GM18526 (cell line): ENCODE measurements around the gene ZC3H7B.
A peak's percentile ranks its signal among the peaks of the same experiment; 100 is the strongest.

ENCODE experiments used
- POLR2A ChIP-seq: IDR thresholded peaks from 3 replicates; pipeline ENCODE4 v1.6.1; 2011; ENCODE audit not compliant: insufficient read length; ENCODE audit errors: extremely low read depth

ZC3H7B gene

DNA sequence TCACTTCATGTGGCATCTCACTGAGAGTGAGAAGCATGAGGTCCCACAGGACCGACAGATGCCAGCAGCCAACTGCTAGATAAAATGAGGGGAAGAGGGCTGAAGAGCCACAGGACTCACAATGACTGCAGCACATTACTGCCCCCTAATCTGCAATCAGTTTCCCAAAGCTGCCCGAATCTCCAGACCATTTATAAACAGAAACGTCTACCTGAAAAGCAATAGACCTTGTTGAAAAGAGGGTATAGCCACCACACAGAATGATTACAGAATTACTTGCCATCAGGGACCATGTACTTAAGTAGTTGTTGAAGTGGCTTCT lies 68.1 kb downstream of the ZC3H7B start:
- TF ChIP-seq POLR2A: no peak

DNA sequence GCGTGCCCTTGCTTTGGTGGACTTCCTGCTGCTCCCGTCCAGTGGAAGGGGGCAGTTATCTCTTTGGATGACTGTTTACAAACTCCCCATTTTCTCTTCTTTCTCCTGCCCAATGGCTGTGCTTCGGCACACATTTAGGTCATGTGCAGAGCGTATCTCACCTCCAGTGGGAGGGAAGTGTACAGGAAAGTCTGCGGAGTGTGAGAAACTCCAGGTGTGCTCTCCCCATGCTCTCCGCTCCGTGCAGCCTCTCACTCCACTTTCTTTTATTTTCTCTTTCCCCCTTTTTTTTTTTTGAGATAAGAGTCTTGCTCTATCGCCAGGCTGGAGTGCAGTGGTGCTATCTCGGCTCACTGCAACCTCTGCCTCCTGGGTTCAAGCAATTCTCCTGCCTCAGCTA lies 68.5 kb downstream of the ZC3H7B start:
- TF ChIP-seq POLR2A: no peak

DNA sequence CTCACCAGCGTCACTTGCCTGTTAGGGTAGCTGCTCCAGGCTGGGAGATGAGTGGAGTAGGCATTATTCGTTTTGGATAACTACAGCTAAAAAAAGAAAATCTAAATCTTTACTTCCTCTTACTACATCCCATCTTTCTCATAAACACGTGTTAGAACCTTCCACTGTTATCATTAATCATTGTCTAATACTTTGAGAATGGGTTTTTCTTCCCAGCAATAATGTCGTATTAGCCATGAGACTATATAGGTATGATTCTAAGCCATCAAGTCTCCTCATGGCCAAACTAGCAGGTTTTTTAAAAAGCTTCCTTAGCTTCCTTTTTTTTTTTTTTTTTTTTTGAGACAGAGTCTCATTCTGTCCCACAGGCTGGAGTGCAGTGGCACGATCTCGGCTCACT lies 76.5 kb downstream of the ZC3H7B start:
- no peak for TF ChIP-seq POLR2A

DNA sequence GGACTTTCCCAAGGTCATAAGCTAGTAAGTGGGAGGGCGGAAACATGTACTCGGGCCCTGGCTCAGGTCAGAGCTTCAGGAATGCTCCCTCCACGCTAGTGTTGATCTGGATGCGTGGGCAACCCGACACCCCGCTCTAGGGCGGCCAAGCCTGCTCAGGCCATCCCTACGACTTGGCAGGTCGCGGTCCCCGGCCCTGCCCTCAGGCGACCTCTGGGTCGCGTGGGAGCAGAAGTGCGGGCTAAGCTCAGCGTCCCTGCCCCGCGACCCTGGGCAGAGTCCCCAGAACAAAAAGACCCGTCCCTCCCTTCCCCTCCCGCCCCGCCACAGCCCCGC lies 79.6 kb downstream of the ZC3H7B start:
- TF ChIP-seq POLR2A: peak; percentile 40

DNA sequence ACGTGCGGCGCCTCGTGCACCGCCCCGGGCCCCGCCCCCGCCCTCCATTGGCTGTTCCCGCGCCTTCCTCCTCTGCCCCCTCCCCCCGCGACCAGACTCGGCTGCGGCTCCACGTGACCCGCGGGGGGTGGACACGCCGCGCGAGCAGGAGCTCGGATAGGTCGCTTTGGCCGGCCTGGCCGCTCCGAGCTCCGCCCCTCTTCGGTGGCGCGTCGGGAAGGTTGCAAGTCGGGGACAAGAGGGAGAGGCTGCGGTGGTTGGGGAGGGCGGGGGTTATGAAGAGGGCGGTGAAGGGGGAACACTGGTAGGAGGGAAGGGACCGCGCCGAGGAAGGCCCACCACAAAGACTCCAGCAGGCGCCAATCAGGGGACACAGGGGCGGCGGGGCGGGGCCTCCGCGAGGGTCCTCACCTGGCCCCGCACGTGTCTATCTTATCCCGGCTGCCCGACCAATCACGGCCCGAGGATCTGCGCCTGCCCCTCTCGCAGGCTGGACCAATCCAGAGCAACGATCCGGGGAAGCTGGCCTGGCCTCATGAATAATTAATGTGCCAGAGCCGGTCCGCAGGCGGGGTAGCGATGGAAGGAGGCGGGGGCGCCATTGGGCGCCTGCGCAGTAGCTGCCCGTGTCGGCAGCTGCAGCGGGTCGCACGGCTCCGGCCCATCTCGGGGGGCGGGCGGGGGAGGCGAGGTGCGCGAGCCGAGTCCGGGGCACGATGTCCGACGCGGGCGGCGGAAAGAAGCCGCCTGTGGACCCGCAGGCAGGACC lies 80.2 kb downstream of the ZC3H7B start, which contains the start of gene TEF:
Gene TEF, plus strand, starts transcription at position 614 of the 769 bp plus-strand sequence. Its CDS starts 103 bp downstream, at position 717.
- peak; percentile 12 for TF ChIP-seq POLR2A

DNA sequence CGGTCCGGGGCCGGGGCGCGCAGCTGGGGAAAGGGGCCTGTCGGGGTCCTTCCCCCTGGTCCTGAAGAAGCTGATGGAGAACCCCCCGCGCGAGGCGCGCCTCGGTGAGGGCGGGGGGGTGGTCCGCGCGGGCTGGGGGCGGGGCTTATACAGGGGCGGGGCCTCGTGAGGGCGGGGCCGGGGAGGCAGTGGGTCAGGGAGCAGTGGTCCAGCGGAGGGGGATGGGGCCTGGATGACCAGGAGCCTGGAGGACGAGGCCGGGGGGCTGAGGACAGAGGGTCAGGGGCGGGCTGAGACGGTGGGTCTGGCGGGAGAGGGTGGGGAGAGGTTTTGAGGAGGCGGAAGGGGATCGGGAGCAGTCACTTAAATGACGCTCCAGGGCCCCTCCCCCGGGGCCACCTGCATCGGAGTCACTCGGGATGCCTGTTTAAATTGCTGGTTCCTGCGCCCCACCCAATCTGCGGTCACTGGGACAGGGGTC lies 80.8 kb downstream of the ZC3H7B start:
- TF ChIP-seq POLR2A: peak; percentile 0

DNA sequence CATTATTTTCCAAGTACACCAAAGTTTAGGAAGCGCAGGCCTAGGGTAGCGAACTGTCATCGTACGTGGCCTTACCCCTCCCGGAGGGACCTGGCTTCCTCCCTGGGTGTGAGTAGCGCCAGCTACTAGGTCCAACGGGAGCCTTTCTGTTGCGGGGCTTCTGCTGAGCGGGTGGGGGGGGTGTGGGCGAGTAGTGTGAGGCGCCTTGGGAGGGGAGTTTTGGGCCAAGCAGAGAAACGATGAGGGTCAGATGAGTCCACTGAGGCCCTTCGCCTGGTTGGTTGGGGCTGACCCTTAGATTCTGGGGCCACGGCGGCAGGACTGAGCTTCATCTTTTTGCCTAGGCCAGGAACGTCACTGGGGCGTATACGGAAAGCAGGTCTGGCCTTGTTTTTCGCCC lies 81.3 kb downstream of the ZC3H7B start:
- no peak for TF ChIP-seq POLR2A

DNA sequence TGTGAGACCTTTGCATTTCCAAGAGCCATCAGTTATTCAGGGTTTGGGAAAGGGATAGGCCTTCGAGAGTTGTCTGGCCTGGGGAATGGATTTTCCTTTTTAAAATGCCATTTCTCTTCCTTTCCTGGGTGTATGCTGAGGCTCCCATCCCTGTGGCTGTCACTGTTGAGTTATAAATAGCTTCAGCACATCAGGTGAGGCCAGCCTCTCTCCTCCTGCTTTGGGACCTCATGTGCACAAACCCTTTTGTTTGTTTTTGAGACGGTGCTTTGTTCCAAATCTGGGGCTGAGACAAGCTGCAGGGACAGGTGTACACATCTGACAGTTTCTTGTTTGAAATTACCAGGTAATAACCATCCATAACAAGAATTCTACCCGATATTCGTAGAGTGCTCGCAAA lies 81.8 kb downstream of the ZC3H7B start:
- TF ChIP-seq POLR2A: no peak

DNA sequence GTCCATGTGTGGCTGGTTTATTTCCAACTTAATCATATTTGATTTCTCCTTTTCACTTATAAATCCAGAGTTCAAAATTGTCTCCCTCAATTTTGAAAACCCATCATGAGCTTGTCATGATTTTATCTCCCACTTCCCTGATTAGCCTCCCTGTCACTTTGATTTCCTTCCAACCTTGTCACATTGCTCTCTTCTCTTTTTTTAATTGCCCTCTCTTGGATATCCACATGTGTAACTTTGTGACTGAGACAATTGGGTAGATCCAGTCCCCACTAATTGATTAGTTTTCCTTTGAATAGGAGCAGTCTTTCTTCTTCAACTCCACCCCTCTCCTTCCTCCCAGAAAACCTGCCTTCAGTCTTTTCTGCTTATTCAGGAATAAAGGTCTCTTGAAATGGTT lies 82.8 kb downstream of the ZC3H7B start:
- TF ChIP-seq POLR2A: no peak

DNA sequence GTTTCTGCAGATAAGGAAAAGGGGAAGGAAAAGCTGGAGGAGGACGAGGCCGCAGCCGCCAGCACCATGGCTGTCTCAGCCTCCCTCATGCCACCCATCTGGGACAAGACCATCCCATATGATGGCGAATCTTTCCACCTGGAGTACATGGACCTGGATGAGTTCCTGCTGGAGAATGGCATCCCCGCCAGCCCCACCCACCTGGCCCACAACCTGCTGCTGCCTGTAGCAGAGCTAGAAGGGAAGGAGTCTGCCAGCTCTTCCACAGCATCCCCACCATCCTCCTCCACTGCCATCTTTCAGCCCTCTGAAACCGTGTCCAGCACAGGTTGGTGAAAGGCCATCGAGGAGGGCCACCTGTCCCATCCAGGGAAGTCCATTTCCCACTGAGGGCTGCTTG lies 86.0 kb downstream of the ZC3H7B start:
- no peak for TF ChIP-seq POLR2A

DNA sequence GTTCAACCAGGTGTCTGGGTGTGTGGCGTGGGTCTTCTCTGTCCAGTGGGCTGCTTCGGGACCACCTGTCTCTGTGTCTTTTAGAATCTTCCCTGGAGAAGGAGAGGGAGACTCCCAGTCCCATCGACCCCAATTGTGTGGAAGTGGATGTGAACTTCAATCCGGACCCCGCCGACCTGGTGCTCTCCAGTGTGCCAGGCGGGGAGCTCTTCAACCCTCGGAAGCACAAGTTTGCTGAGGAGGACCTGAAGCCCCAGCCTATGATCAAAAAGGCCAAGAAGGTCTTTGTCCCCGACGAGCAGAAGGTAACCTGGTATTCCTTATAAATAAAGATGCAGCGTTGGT lies 92.7 kb downstream of the ZC3H7B start:
- TF ChIP-seq POLR2A: no peak

DNA sequence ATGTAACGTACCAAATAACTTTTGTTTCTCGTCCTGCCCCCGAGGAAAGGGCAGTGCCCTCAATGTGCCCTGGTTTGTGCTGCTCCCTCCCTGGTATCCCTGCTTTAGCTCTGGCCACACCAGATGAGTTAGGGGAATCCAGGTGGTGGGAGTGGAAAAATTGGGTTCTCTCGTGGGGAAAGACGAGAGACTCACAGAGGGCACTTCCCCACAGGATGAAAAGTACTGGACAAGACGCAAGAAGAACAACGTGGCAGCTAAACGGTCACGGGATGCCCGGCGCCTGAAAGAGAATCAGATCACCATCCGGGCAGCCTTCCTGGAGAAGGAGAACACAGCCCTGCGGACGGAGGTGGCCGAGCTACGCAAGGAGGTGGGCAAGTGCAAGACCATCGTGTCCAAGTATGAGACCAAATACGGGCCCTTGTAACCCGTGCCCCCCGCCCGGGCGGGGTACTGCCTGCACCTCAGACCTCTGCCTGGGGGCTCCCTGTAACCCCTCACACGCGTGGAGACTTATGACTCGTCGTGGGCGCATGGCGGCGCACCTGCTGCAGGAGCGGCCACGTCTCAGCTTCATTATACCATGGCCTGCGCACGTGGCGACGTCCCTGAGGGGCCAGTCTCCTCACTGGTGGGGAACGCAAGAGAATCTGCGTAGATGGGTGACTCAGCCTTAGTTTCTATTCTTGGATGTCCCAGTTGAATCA lies 94.4 kb downstream of the ZC3H7B start:
- no peak for TF ChIP-seq POLR2A

DNA sequence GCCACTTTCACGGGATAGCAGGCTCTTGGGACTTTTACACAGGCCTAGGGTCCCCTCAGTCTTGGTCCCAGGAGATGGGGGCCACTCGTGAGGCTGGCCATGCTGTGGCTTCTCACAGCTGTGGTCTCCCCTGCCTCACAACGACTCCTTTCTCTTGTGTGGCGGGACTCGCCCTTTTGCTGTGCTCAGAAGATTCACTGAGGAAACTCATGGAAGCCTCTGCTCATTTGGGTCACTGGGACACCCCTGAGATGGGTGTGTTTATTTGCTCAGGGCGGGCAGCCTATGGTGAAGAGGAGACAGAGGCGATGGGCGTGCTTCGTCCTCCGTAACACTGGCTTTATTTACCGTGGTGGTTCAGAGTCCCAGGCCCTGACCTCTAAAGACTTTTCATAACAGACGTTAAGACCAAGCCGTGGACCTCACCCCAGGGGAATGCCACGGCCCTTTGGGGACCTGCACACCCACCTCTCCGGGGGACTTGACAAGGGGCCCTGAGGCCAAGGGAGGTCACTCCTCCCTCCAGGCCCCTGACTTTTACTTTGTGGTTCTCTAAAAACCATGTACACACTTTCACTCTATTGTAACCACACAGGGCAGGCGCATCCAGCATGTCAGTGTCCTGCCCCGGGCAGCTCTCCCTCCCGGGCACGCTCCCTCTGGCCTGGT lies 96.0 kb downstream of the ZC3H7B start:
- TF ChIP-seq POLR2A: no peak

DNA sequence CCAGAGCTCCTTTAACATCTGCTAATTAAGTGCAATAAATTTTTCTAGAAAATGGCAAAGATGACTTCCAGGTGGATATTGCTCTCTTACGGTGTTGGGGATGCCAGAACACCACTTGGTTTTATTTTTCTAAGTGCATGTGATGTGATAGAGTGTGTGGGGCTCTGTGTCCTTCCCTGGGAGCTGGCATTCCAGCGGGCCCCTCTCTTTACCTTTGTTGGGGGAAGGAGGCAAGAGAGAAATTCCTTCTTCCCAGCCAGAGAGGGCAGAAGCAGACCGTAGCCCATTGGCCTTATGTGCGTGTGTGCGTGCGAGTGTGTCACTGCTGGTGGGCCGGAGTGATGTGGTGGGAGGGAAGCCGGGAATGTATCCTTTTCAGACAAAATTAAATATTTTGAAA lies 97.6 kb downstream of the ZC3H7B start:
- no peak for TF ChIP-seq POLR2A

DNA sequence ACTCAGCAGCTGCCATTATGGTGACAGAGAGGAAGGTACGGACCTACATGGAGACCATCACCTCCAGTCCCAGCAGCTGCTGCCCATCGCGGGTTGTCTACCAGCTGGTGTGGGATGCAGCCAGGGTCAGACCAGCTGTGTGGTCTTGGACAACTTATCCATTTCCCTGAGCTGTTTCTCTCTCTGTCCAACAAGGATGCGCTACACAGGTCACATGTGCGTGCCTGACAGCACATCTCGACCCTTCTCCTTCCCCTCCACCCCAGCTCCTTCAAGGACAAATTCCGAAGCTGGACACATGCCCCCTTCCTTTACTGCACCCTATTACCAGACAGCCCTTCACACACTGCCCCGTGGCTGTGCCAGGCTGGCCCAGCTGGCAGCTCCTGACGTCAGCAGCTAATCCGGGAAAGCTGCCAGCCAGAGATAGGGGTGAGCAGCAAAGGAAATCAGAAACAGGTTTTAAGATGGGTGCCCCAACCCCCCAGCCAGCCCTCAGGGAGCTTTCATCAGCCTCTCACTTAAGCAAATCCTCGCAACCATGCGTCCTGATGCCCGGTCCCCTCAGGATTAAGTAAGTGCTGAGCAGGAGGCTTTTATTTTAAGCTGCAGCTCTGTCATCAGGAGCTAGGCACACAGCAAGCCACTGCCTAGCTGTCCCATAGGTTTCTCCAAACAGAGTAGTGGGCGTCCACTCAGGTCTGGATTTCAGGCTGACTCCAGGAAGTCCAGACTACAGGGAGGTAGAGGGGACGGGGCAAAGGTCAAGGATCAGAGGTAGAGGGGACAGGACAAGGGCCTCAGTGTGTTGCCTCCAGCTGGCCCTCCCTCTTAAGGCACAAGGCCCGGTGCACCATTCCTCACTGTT lies 100.7 kb downstream of the ZC3H7B start:
- TF ChIP-seq POLR2A: no peak
